Liver (tissue), 9 donors: Measurements from ENCODE around the gene CD300E. TPM values are rescaled to one million over a fixed set of nuclear protein-coding genes. Genes with fewer than 3 reads are reported as not detected.

Experiments
- DNase-seq: peaks from one replicate; pipeline ENCODE4 v3.0.0-alpha.2; 2017; ENCODE audit warnings: low spot score
- H3K27ac ChIP-seq, 2 donors: one replicate each; pipeline ENCODE4 v1.7.0; 2013; ENCODE audit warnings: inconsistent platforms in 2 of 2, low read length in 2 of 2, control low read depth in 1 of 2, low read depth in 1 of 2, mild to moderate bottlenecking in 1 of 2
- H3K27me3 ChIP-seq, 4 donors: one replicate each; pipeline versions ENCODE4 v1.6.1 to v1.7.0; 2013; ENCODE audit warnings: low read length in 3 of 4, inconsistent platforms in 1 of 4, mild to moderate bottlenecking in 1 of 4, moderate library complexity in 1 of 4; ENCODE audit not compliant: control insufficient read depth in 4 of 4, insufficient read depth in 4 of 4
- H3K36me3 ChIP-seq, 4 donors: one replicate each; pipeline versions ENCODE4 v1.6.1 to v1.7.0; 2013; ENCODE audit warnings: low read length in 3 of 4, mild to moderate bottlenecking in 3 of 4, low read depth in 1 of 4, moderate library complexity in 1 of 4; ENCODE audit not compliant: control insufficient read depth in 4 of 4, insufficient read depth in 3 of 4
- H3K4me1 ChIP-seq, 4 donors: one replicate each; pipeline versions ENCODE4 v1.6.1 to v1.7.0; 2013; ENCODE audit warnings: low read length in 3 of 4, mild to moderate bottlenecking in 3 of 4, moderate library complexity in 1 of 4; ENCODE audit not compliant: control insufficient read depth in 4 of 4, insufficient read depth in 4 of 4
- H3K4me3 ChIP-seq, 3 donors: one replicate each; pipeline versions ENCODE4 v1.6.1 to v1.7.0; 2013; ENCODE audit warnings: low read length in 3 of 3, control low read depth in 1 of 3, low read depth in 1 of 3, mild to moderate bottlenecking in 1 of 3
- H3K9ac ChIP-seq, 2 donors: one replicate each; pipeline ENCODE4 v1.7.0; 2013; ENCODE audit warnings: low read length in 2 of 2, mild to moderate bottlenecking in 2 of 2, moderate library complexity in 2 of 2, control low read depth in 1 of 2, low read depth in 1 of 2
- H3K9me3 ChIP-seq, 4 donors: one replicate each; pipeline versions ENCODE4 v1.6.1 to v1.7.0; 2013; ENCODE audit warnings: low read length in 3 of 4; ENCODE audit not compliant: control insufficient read depth in 4 of 4
- ATF3 ChIP-seq: IDR thresholded peaks from 2 replicates; pipeline ENCODE4 v1.6.1; 2016; ENCODE audit warnings: antibody characterized with exemption
- CTCF ChIP-seq: fragments of 150-350 bp; IDR thresholded peaks from 2 replicates; pipeline ENCODE4 v1.5.1; 2017; ENCODE audit warnings: improper control_type of control experiment, low read depth, low read length; ENCODE audit not compliant: missing input control
- FOXA1 ChIP-seq: IDR thresholded peaks from 2 replicates; pipeline ENCODE4 v1.6.1; 2016; ENCODE audit warnings: antibody characterized with exemption
- FOXA2 ChIP-seq: IDR thresholded peaks from 2 replicates; pipeline ENCODE4 v1.6.1; 2016; ENCODE audit warnings: antibody characterized with exemption
- HNF4A ChIP-seq, 2 donors: conservative IDR thresholded peaks; 2 replicates each; pipeline ENCODE4 v1.6.1; 2016; ENCODE audit warnings: antibody characterized with exemption in 2 of 2, mild to moderate bottlenecking in 2 of 2
- JUND ChIP-seq, 2 donors: IDR thresholded peaks; 2 replicates each; pipeline ENCODE4 v1.6.1; 2016; ENCODE audit warnings: antibody characterized with exemption in 2 of 2
- MAX ChIP-seq: IDR thresholded peaks from 2 replicates; pipeline ENCODE4 v1.6.1; 2016; ENCODE audit warnings: antibody characterized with exemption
- NR2F2 ChIP-seq: IDR thresholded peaks from 2 replicates; pipeline ENCODE4 v1.6.1; 2016; ENCODE audit warnings: antibody characterized with exemption
- RAD21 ChIP-seq, 2 donors: IDR thresholded peaks; 2 replicates each; pipeline ENCODE4 v1.6.1; 2016; ENCODE audit warnings: antibody characterized with exemption in 2 of 2, mild to moderate bottlenecking in 2 of 2
- REST ChIP-seq: IDR thresholded peaks from 2 replicates; pipeline ENCODE4 v1.6.1; 2016; ENCODE audit warnings: antibody characterized with exemption, mild to moderate bottlenecking
- TAF1 ChIP-seq: conservative IDR thresholded peaks from 2 replicates; pipeline ENCODE4 v1.6.1; 2016; ENCODE audit warnings: antibody characterized with exemption, mild to moderate bottlenecking
- YY1 ChIP-seq: IDR thresholded peaks from 2 replicates; pipeline ENCODE4 v1.6.1; 2016; ENCODE audit warnings: antibody characterized with exemption, mild to moderate bottlenecking
- ZBTB33 ChIP-seq: IDR thresholded peaks from 2 replicates; pipeline ENCODE4 v1.6.1; 2016; ENCODE audit warnings: antibody characterized with exemption
- WGBS: extraction: QIAGEN DNeasy Blood & Tissue Kit; methylation state at CpG from one replicate; pipeline ENCODE4 v1.1.7; 2013; 5-methylcytosine and 5-hydroxymethylcytosine counted together
- polyA plus RNA-seq, 2 donors: library from polyadenylated mRNA; stranded (reverse) in 1 of 2; unstranded in 1 of 2; fragments of 200-250 nt in 1 of 2; fragments of >200 nt in 1 of 2; fragmentation: Nextera tagmentation in 1 of 2; extraction: Ambion mirVana in 1 of 2; gene quantifications; one replicate each; pipeline versions ENCODE4 v1.2.1 to v1.2.3, GENCODE V29; 2013 to 2015
- total RNA-seq, 2 donors: library from RNA; depleted of rRNA; stranded (reverse); fragments of >200 nt; gene quantifications; one replicate each; pipeline ENCODE4 v1.2.3, GENCODE V29; 2014
- donor health status: healthy.
- donor health status: healthy.
- donor health status: healthy.
- donor health status: healthy.
- donor health status: healthy.

The CD300E gene
- total and polyA plus RNA-seq, 4 donors, result 0.07 to 0.75 (median 0.34) TPM

GRCh38 chr17:74599448-74599939, 24.0 kb downstream of the CD300E start:
- Histone ChIP-seq H3K27me3 (peaks cover 0 to 8% (median 2%) of the 10 kb centered on the region in 4 donors), H3K9ac (no peak overlapping the region), H3K4me3 (no peak overlapping the region), H3K36me3 (no peaks in the 10 kb centered on the region), H3K9me3 (no peaks in the 10 kb centered on the region), H3K4me1 (no peaks in the 10 kb centered on the region), H3K27ac (no peak overlapping the region)
- no peak for DNase-seq
- WGBS, result 45% methylated on average over 10 of the region's 10 CpGs
- TF ChIP-seq JUND (IDR thresholded peaks at IDR 0.05) (no peak), REST (no peak), YY1 (no peak), NR2F2 (no peak), ATF3 (no peak), FOXA2 (no peak), MAX (no peak), FOXA1 (no peak), HNF4A (conservative IDR thresholded peaks at IDR 0.05) (no peak), ZBTB33 (no peak), TAF1 (no peak), CTCF (no peak)

- no peak overlapping the region for H3K27ac ChIP-seq
- DNase-seq, result no peak
- 16% methylated on average over 3 of the region's 3 CpGs for WGBS
Measured at GRCh38 chr17:74599023-74599399, 24.5 kb downstream of the CD300E start.

More at GRCh38 chr17:74599023-74599399, 24.5 kb downstream of the CD300E start:
- Histone ChIP-seq H3K4me1 (no peaks in the 10 kb centered on the region), H3K4me3 (no peak overlapping the region), H3K9me3 (no peaks in the 10 kb centered on the region), H3K27me3 (peaks cover 0 to 8% (median 2%) of the 10 kb centered on the region in 4 donors), H3K36me3 (no peaks in the 10 kb centered on the region), H3K9ac (no peak overlapping the region)
- TF ChIP-seq JUND (IDR thresholded peaks at IDR 0.05) (no peak), ATF3 (no peak), ZBTB33 (no peak), HNF4A (conservative IDR thresholded peaks at IDR 0.05) (no peak), RAD21 (IDR thresholded peaks at IDR 0.05) (no peak), REST (no peak), TAF1 (no peak), NR2F2 (no peak)
